ENCODE measurements around the gene TSPAN31. TPM values are rescaled to one million over a fixed set of nuclear protein-coding genes. Genes with fewer than 3 reads are reported as not detected.
A peak's percentile ranks its signal among the peaks of the same experiment; 100 is the strongest.

TSPAN31 gene
- total RNA-seq, 1 experiment from 2014 or later = 20.3 TPM

GRCh38 chr12:57755194-57755453, 10.3 kb downstream of the TSPAN31 start:
- intact Hi-C loops (cut with micrococcal nuclease) = no loop called here

GRCh38 chr12:57755454-57756372, 10.9 kb downstream of the TSPAN31 start:
- Histone ChIP-seq H3K79me2 (ENCODE audit: low read length) (peaks cover 19% of the 10 kb centered on the region), H4K20me1 (ENCODE audit: low read length) (no peaks in the 10 kb centered on the region), H3K4me1 (ENCODE audit: insufficient read depth, low read length) (peaks cover 31% of the 10 kb centered on the region), H3K9ac (ENCODE audit: low read length) (peak overlapping the region; percentile 42), H3F3A (ENCODE audit: low read length, unreplicated experiment) (no peaks in the 10 kb centered on the region), H3K9me3 (ENCODE audit: low read length) (no peaks in the 10 kb centered on the region), H3K27me3 (ENCODE audit: low read length) (no peaks in the 10 kb centered on the region), H3K36me3 (ENCODE audit: low read depth, low read length) (peaks cover 4% of the 10 kb centered on the region; the same call in 1 of the 2 replicates), H3K4me3 (ENCODE audit: low read length) (peak overlapping the region; percentile 75), H3K27ac (ENCODE audit: low read length) (no peak overlapping the region), H3K9me2 (replicated peaks; ENCODE audit: low read length) (no peaks in the 10 kb centered on the region), H3K4me2 (ENCODE audit: low read length) (peak overlapping the region; percentile 92), H2AFZ (ENCODE audit: low read length) (peak overlapping the region; percentile 78)
- intact Hi-C loops (cut with micrococcal nuclease) = no loop called here
- ChIA-PET POLR2A (ENCODE audit: unreplicated experiment) (no interaction called here), CTCF (no interaction called here)
- TF ChIP-seq EZH2 (IDR thresholded peaks at IDR 0.05; ENCODE audit: low read length, unreplicated experiment) = no peak
- TF ChIP-seq CTCF (conservative IDR thresholded peaks at IDR 0.05; ENCODE audit: low read depth, low read length) = no peak
- TF ChIP-seq EZH2phosphoT487 (IDR thresholded peaks at IDR 0.05; ENCODE audit: borderline replicate concordance, low read length) = no peak
- peak; percentile 7 for ATAC-seq
- DNase-seq = peak; percentile 22
- no TSS peak for BruUV-seq (replicated peaks)

More at GRCh38 chr12:57755194-57755453, 10.3 kb downstream of the TSPAN31 start:
- no peak for TF ChIP-seq CTCF (conservative IDR thresholded peaks at IDR 0.05; ENCODE audit: low read depth, low read length)
- no peak for TF ChIP-seq EZH2 (IDR thresholded peaks at IDR 0.05; ENCODE audit: low read length, unreplicated experiment)
- TF ChIP-seq EZH2phosphoT487 (IDR thresholded peaks at IDR 0.05; ENCODE audit: borderline replicate concordance, low read length) = no peak
- Histone ChIP-seq H3K27ac (ENCODE audit: low read length) (no peak overlapping the region), H3K9me2 (replicated peaks; ENCODE audit: low read length) (no peaks in the 10 kb centered on the region), H4K20me1 (ENCODE audit: low read length) (no peaks in the 10 kb centered on the region), H3K36me3 (ENCODE audit: low read depth, low read length) (peaks cover 10% of the 10 kb centered on the region; the same call in 1 of the 2 replicates), H3K27me3 (ENCODE audit: low read length) (no peaks in the 10 kb centered on the region), H3F3A (ENCODE audit: low read length, unreplicated experiment) (no peaks in the 10 kb centered on the region), H3K4me1 (ENCODE audit: insufficient read depth, low read length) (peaks cover 31% of the 10 kb centered on the region), H3K9ac (ENCODE audit: low read length) (no peak overlapping the region), H3K9me3 (ENCODE audit: low read length) (no peaks in the 10 kb centered on the region), H3K4me2 (ENCODE audit: low read length) (peak overlapping the region; percentile 92), H2AFZ (ENCODE audit: low read length) (no peak overlapping the region), H3K4me3 (ENCODE audit: low read length) (peak overlapping the region; percentile 75), H3K79me2 (ENCODE audit: low read length) (peaks cover 25% of the 10 kb centered on the region)
- CTCF ChIA-PET = no interaction called here
- ATAC-seq = no peak
- BruUV-seq (replicated peaks) = no TSS peak
- DNase-seq = no peak
- POLR2A ChIA-PET (ENCODE audit: unreplicated experiment) = interaction anchor here (0.5 kb wide), 1 partner anchor 32 kb away, joined by 3 read pairs; no protein-coding TSS in a partner anchor

Data from PC-3 (cell line).